SK-N-SH (cell line): ENCODE results near the gene C10orf90. TPM values are rescaled to one million over a fixed set of nuclear protein-coding genes. Genes with fewer than 3 reads are reported as not detected.

Experiments
- CTCF ChIA-PET: fragments of 300-600, 350-600 bp; formaldehyde crosslinking; extraction: SDS; loops from one replicate; lab custom pipeline; 2021; lab: Yijun Ruan, JAX
- POLR2A ChIA-PET: fragments of 350-600 bp; sonication (Branson Sonifier 250); formaldehyde crosslinking; extraction: SDS; loops from one replicate; lab custom pipeline; 2020; ENCODE audit warnings: antibody characterized with exemption, inconsistent platforms; lab: Yijun Ruan, JAX
- DNase-seq: peaks from one replicate; pipeline ENCODE4 v3.0.0; 2012
- H2AFZ ChIP-seq: fragments of 200-600 bp; sonication (generic); 2 replicates; pipeline ENCODE4 v1.8.1; 2016; ENCODE audit warnings: antibody characterized with exemption, mild to moderate bottlenecking, low read depth
- H3F3A ChIP-seq: fragments of 200-600 bp; sonication (generic); replicated peaks from 2 replicates; pipeline ENCODE3; 2016; ENCODE audit warnings: antibody characterized with exemption, mild to moderate bottlenecking; ENCODE audit not compliant: insufficient read depth
- H3K27ac ChIP-seq, 2 experiments: fragments of 200-500 bp in 1 of 2; fragments of 200-600 bp in 1 of 2; sonication (Bioruptor generic) in 1 of 2; sonication (generic), shearing (Covaris generic) in 1 of 2; 2 replicates each; pipeline versions ENCODE4 v1.5.1 to v1.6.1; 2014 to 2016; ENCODE audit warnings: low read depth in 2 of 2, inconsistent platforms in 1 of 2, low read length in 1 of 2, mild to moderate bottlenecking in 1 of 2, mixed read lengths in 1 of 2
- H3K27me3 ChIP-seq: fragments of 200-600 bp; sonication (generic), shearing (Covaris generic); 2 replicates; pipeline ENCODE4 v1.6.1; 2016; ENCODE audit warnings: mixed run types; ENCODE audit not compliant: insufficient read depth
- H3K36me3 ChIP-seq, 2 experiments: fragments of 200-500 bp in 1 of 2; fragments of 200-600 bp in 1 of 2; sonication (Bioruptor generic) in 1 of 2; sonication (generic) in 1 of 2; replicated peaks in 1 of 2; 2 replicates each; pipeline versions ENCODE3 to v1.5.1; 2014 to 2016; ENCODE audit warnings: low read length in 1 of 2, mild to moderate bottlenecking in 1 of 2; ENCODE audit not compliant: insufficient read depth in 2 of 2, control insufficient read depth in 1 of 2
- H3K4me1 ChIP-seq, 2 experiments: fragments of 200-500 bp in 1 of 2; fragments of 200-600 bp in 1 of 2; sonication (Bioruptor generic) in 1 of 2; sonication (generic), shearing (Covaris generic) in 1 of 2; 2 replicates each; pipeline versions ENCODE4 v1.5.1 to v1.6.1; 2014 to 2016; ENCODE audit warnings: low read depth in 1 of 2, low read length in 1 of 2, mixed run types in 1 of 2; ENCODE audit not compliant: insufficient read depth in 2 of 2, control insufficient read depth in 1 of 2
- H3K4me2 ChIP-seq: fragments of 200-600 bp; sonication (generic), shearing (Covaris generic); 2 replicates; pipeline ENCODE4 v1.6.1; 2017; ENCODE audit warnings: mixed run types
- H3K4me3 ChIP-seq, 2 experiments: fragments of 200-500 bp in 1 of 2; fragments of 200-600 bp in 1 of 2; sonication (Bioruptor generic) in 1 of 2; sonication (generic), shearing (Covaris generic) in 1 of 2; 2 replicates each; pipeline versions ENCODE4 v1.5.1 to v1.8.1; 2014 to 2016; ENCODE audit warnings: low read depth in 2 of 2, inconsistent platforms in 1 of 2, low read length in 1 of 2, mild to moderate bottlenecking in 1 of 2, mixed read lengths in 1 of 2, moderate library complexity in 1 of 2
- H3K79me2 ChIP-seq: fragments of 200-600 bp; sonication (generic); 2 replicates; pipeline ENCODE4 v1.8.1; 2017; ENCODE audit warnings: mild to moderate bottlenecking; ENCODE audit not compliant: insufficient read depth
- H3K9ac ChIP-seq: fragments of 200-600 bp; sonication (generic); 2 replicates; pipeline ENCODE4 v1.6.1; 2017; ENCODE audit warnings: mixed run types
- H3K9me2 ChIP-seq: fragments of 200-600 bp; sonication (generic); 2 replicates; pipeline ENCODE4 v1.6.1; 2017; ENCODE audit warnings: mixed run types
- H3K9me3 ChIP-seq: fragments of 200-600 bp; sonication (generic); 2 replicates; pipeline ENCODE4 v1.6.1; 2017; ENCODE audit warnings: mixed run types, mild to moderate bottlenecking, moderate library complexity
- H4K20me1 ChIP-seq: fragments of 200-600 bp; sonication (generic); 2 replicates; pipeline ENCODE4 v1.6.1; 2017; ENCODE audit warnings: mild to moderate bottlenecking, mixed run types; ENCODE audit not compliant: insufficient read depth
- CHD2 ChIP-seq: fragments of 150-350 bp; IDR thresholded peaks from 2 replicates; pipeline ENCODE4 v1.6.1; 2018; ENCODE audit warnings: low read length; ENCODE audit not compliant: partially characterized antibody
- EZH2phosphoT487 ChIP-seq: fragments of 200-600 bp; sonication (generic); IDR thresholded peaks from 2 replicates; pipeline ENCODE4 v1.6.1; 2017; ENCODE audit warnings: low read depth, mixed run types, mild to moderate bottlenecking, antibody characterized with exemption, moderate library complexity, borderline replicate concordance
- GATA2 ChIP-seq: sonication (generic); formaldehyde crosslinking; IDR thresholded peaks from 2 replicates; pipeline ENCODE4 v1.5.0; 2020; ENCODE audit warnings: mild to moderate bottlenecking, missing genetic modification reagents
- MXI1 ChIP-seq: IDR thresholded peaks from 2 replicates; pipeline ENCODE4 v1.6.1; 2012; ENCODE audit warnings: mild to moderate bottlenecking, low read depth, low read length, improper control_type of control experiment
- NRF1 ChIP-seq: IDR thresholded peaks from 2 replicates; pipeline ENCODE4 v1.6.1; 2012; ENCODE audit warnings: low read depth, mild to moderate bottlenecking, low read length
- RXRA ChIP-seq: IDR thresholded peaks from 2 replicates; pipeline ENCODE4 v1.4.0; 2012; ENCODE audit warnings: low read depth, mild to moderate bottlenecking, borderline replicate concordance
- SMC3 ChIP-seq: IDR thresholded peaks from 2 replicates; pipeline ENCODE4 v1.6.1; 2012; ENCODE audit warnings: low read depth, low read length, improper control_type of control experiment
- TEAD4 ChIP-seq: IDR thresholded peaks from 2 replicates; pipeline ENCODE4 v1.4.0; 2012; ENCODE audit warnings: mild to moderate bottlenecking, borderline replicate concordance; ENCODE audit not compliant: insufficient read depth
- YY1 ChIP-seq: IDR thresholded peaks from 2 replicates; pipeline ENCODE4 v1.4.0; 2012; ENCODE audit warnings: low read depth, mild to moderate bottlenecking
- WGBS: methylation state at CpG from one replicate; pipeline ENCODE4 v1.1.6; 2017; ENCODE audit warnings: low lambda C conversion rate; 5-methylcytosine and 5-hydroxymethylcytosine counted together
- polyA plus RNA-seq, 3 experiments: library from polyadenylated mRNA; depleted of rRNA; stranded (reverse); fragments of >200 nt; gene quantifications; 2 replicates each; pipeline ENCODE4 v1.2.3, GENCODE V29; 2012
- TF ChIP-seq, protein P1 (sequence below): IDR thresholded peaks from 2 replicates; pipeline ENCODE4 v1.6.1; 2012; ENCODE audit warnings: mild to moderate bottlenecking, low read depth, low read length, moderate library complexity

The C10orf90 gene
- polyA plus RNA-seq, 1 of the 3 experiments (the other 2 are of a cell fraction) = 0.21 TPM

DNA sequence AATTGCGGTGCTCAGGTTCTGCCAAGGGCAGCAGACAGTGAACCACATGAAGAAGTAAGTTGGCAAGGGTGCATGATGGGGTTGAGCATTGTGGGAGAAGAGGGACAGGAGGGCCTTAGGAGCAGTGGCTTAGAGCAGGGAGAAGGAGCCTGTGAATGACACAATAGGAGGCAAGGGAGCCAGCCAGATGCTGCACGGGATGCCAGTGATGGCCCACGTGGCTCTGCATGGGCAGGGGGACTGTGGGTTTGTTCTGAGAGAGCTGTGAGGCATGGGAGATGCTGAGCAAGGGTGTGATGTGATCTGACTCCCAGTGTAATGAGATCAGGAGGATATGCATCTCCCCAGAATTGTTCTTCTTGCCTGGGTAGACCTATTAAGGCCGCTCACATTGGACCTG is 60.9 kb downstream of the C10orf90 start (continued):
- no peak for TF ChIP-seq NRF1
- no peak for TF ChIP-seq TEAD4
- TF ChIP-seq, all 33 proteins: peak for 0

DNA sequence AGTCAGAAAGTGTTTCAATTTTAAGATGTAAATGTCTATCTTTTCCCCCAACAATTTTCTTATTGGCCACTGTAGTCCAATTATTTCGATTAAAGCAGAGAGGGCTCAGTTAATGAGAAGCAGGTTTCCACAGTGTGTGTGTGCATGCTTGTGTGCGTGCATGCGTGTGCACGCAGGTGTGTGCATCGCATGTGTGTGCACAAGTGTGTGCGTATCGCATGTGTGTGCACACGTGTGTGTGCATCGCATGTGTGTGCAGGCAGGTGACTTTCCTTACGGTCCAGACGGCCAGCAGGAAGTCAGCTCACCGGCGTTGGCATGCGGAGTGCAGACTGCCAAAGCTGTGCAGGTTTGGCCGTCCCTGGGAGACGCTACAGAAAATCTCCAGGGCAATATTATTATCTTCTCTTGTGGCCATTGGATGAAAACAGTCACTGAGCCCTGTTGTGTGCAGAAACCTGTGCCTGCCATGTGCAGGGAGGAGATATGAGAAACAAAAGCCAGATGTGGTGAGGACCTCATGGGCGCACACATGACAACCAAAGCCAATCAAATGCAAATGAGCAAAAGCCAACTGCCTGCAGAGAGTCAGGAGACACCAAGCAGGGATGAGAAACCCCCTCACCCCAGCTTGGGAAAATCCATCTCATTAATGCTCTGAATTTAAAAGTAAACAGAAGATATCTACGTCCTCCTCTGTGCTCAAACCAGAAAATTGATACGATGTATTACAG is 70.4 kb downstream of the C10orf90 start:
- H2AFZ ChIP-seq = no peak overlapping the region
- TF ChIP-seq, protein P1, sequence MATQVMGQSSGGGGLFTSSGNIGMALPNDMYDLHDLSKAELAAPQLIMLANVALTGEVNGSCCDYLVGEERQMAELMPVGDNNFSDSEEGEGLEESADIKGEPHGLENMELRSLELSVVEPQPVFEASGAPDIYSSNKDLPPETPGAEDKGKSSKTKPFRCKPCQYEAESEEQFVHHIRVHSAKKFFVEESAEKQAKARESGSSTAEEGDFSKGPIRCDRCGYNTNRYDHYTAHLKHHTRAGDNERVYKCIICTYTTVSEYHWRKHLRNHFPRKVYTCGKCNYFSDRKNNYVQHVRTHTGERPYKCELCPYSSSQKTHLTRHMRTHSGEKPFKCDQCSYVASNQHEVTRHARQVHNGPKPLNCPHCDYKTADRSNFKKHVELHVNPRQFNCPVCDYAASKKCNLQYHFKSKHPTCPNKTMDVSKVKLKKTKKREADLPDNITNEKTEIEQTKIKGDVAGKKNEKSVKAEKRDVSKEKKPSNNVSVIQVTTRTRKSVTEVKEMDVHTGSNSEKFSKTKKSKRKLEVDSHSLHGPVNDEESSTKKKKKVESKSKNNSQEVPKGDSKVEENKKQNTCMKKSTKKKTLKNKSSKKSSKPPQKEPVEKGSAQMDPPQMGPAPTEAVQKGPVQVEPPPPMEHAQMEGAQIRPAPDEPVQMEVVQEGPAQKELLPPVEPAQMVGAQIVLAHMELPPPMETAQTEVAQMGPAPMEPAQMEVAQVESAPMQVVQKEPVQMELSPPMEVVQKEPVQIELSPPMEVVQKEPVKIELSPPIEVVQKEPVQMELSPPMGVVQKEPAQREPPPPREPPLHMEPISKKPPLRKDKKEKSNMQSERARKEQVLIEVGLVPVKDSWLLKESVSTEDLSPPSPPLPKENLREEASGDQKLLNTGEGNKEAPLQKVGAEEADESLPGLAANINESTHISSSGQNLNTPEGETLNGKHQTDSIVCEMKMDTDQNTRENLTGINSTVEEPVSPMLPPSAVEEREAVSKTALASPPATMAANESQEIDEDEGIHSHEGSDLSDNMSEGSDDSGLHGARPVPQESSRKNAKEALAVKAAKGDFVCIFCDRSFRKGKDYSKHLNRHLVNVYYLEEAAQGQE = no peak
- TF ChIP-seq CHD2 (no peak), RXRA (no peak), SMC3 (no peak), MXI1 (peak; percentile 48; the same call in 1 of the 2 replicates), NRF1 (no peak), GATA2 (peak; percentile 43; the same call in 1 of the 2 replicates), EZH2phosphoT487 (no peak), YY1 (no peak)
- no peaks in the 10 kb centered on the region for H3K9me2 ChIP-seq
- no peaks in the 10 kb centered on the region for H4K20me1 ChIP-seq
- H3K27ac ChIP-seq = peak overlapping the region in 1 of 2 experiments; percentile 4; a peak in 2 of 4 replicates
- H3K79me2 ChIP-seq = no peaks in the 10 kb centered on the region
- no peaks in the 10 kb centered on the region for H3K27me3 ChIP-seq
- 47% methylated on average over 18 of the region's 19 CpGs for WGBS
- no peak overlapping the region for H3K4me2 ChIP-seq
- H3K9me3 ChIP-seq = no peaks in the 10 kb centered on the region
- CTCF ChIA-PET = interaction anchor here (0.8 kb wide), 1 partner anchor 11 kb away, joined by 3 read pairs; no protein-coding TSS in a partner anchor
- POLR2A ChIA-PET = no interaction called here
- H3K9ac ChIP-seq = no peak overlapping the region
- H3K36me3 ChIP-seq = no peaks in the 10 kb centered on the region
- no peaks in the 10 kb centered on the region for H3F3A ChIP-seq
- peak; percentile 60 for DNase-seq
- H3K4me1 ChIP-seq = peaks cover 0 to 6% of the 10 kb centered on the region in 2 experiments; a peak in 1 of 4 replicates
- H3K4me3 ChIP-seq = no peak overlapping the region
